ENCODE results near the gene MAEA.
"Not testable (repeated sequence)": the region's sequence is repeated elsewhere in the genome, so short reads cannot be mapped to it uniquely, and the experiment has no call there.

MAEA gene

GRCh38 chr4:1370321-1371124, 80.8 kb downstream of the MAEA start:
- no peak overlapping the region for H3K9ac ChIP-seq
- H3K27me3 ChIP-seq (ENCODE audit: control insufficient read depth, insufficient read depth, low read length), result no peaks in the 10 kb centered on the region
- H3K4me2 ChIP-seq (ENCODE audit: low read length), result no peak overlapping the region
- no peaks in the 10 kb centered on the region for H3K79me2 ChIP-seq
- H3K4me1 ChIP-seq, result no peaks in the 10 kb centered on the region
- no peak for TF ChIP-seq CTCF (IDR thresholded peaks at IDR 0.05)
- H3K9me3 ChIP-seq (ENCODE audit: control insufficient read depth, low read length), result no peaks in the 10 kb centered on the region
- H3K36me3 ChIP-seq (ENCODE audit: control insufficient read depth, insufficient read depth, low read length), result no peaks in the 10 kb centered on the region
- H2AFZ ChIP-seq, result no peak overlapping the region
- no peak overlapping the region for H3K4me3 ChIP-seq (ENCODE audit: low read depth, low read length)
- H3K27ac ChIP-seq, result no peak overlapping the region

GRCh38 chr4:1371176-1372165, 81.8 kb downstream of the MAEA start:
- Histone ChIP-seq H3K27me3 (ENCODE audit: control insufficient read depth, insufficient read depth, low read length) (no peaks in the 10 kb centered on the region), H3K9me3 (ENCODE audit: control insufficient read depth, low read length) (no peaks in the 10 kb centered on the region), H3K4me2 (ENCODE audit: low read length) (no peak overlapping the region), H3K27ac (no peak overlapping the region), H3K4me1 (no peaks in the 10 kb centered on the region), H3K79me2 (no peaks in the 10 kb centered on the region), H3K36me3 (ENCODE audit: control insufficient read depth, insufficient read depth, low read length) (no peaks in the 10 kb centered on the region), H3K9ac (no peak overlapping the region), H3K4me3 (ENCODE audit: low read depth, low read length) (no peak overlapping the region), H2AFZ (no peak overlapping the region)
- TF ChIP-seq CTCF (IDR thresholded peaks at IDR 0.05), result no peak

- not testable (repeated sequence) for H3K4me3 ChIP-seq (ENCODE audit: low read depth, low read length); H2AFZ ChIP-seq; H3K9me3 ChIP-seq (ENCODE audit: control insufficient read depth, low read length); H3K79me2 ChIP-seq; H3K36me3 ChIP-seq (ENCODE audit: control insufficient read depth, insufficient read depth, low read length); H3K4me2 ChIP-seq (ENCODE audit: low read length); H3K27me3 ChIP-seq (ENCODE audit: control insufficient read depth, insufficient read depth, low read length); H3K27ac ChIP-seq; H3K4me1 ChIP-seq; H3K9ac ChIP-seq
These were observed 82.9 kb downstream of the MAEA start for GRCh38 chr4:1372576-1372975.

- Histone ChIP-seq H3K4me2 (ENCODE audit: low read length) (no peak overlapping the region), H3K27ac (no peak overlapping the region), H3K4me1 (no peaks in the 10 kb centered on the region), H3K79me2 (no peaks in the 10 kb centered on the region), H3K9ac (no peak overlapping the region), H2AFZ (no peak overlapping the region), H3K36me3 (ENCODE audit: control insufficient read depth, insufficient read depth, low read length) (no peaks in the 10 kb centered on the region), H3K4me3 (ENCODE audit: low read depth, low read length) (no peak overlapping the region), H3K9me3 (ENCODE audit: control insufficient read depth, low read length) (no peaks in the 10 kb centered on the region), H3K27me3 (ENCODE audit: control insufficient read depth, insufficient read depth, low read length) (no peaks in the 10 kb centered on the region)
- TF ChIP-seq CTCF (IDR thresholded peaks at IDR 0.05), result no peak
These were observed 84.4 kb downstream of the MAEA start for GRCh38 chr4:1373892-1374705.

- no peak for TF ChIP-seq CTCF (IDR thresholded peaks at IDR 0.05)
- H3K9ac ChIP-seq, result no peak overlapping the region
- H3K4me3 ChIP-seq (ENCODE audit: low read depth, low read length), result no peak overlapping the region
- H3K27ac ChIP-seq, result no peak overlapping the region
- H3K9me3 ChIP-seq (ENCODE audit: control insufficient read depth, low read length), result no peaks in the 10 kb centered on the region
- no peak overlapping the region for H2AFZ ChIP-seq
- no peaks in the 10 kb centered on the region for H3K36me3 ChIP-seq (ENCODE audit: control insufficient read depth, insufficient read depth, low read length)
- H3K4me1 ChIP-seq, result no peaks in the 10 kb centered on the region
- H3K79me2 ChIP-seq, result no peaks in the 10 kb centered on the region
- H3K27me3 ChIP-seq (ENCODE audit: control insufficient read depth, insufficient read depth, low read length), result no peaks in the 10 kb centered on the region
- H3K4me2 ChIP-seq (ENCODE audit: low read length), result no peak overlapping the region
These were observed 85.0 kb downstream of the MAEA start for GRCh38 chr4:1374706-1375045.
